HG02840 (cell line): ENCODE results near the gene RNPS1.
"Not testable (repeated sequence)": the region's sequence is repeated elsewhere in the genome, so short reads cannot be mapped to it uniquely, and the experiment has no call there.

Experiments used
- ATAC-seq: cut with Tn5 transposase; IDR thresholded peaks from one replicate; pipeline ENCODE4 v1.9.1; 2021; ENCODE audit warnings: mild to moderate bottlenecking, moderate library complexity, moderate number of reproducible peaks; ENCODE audit not compliant: unreplicated experiment, low FRiP score

The RNPS1 gene

DNA sequence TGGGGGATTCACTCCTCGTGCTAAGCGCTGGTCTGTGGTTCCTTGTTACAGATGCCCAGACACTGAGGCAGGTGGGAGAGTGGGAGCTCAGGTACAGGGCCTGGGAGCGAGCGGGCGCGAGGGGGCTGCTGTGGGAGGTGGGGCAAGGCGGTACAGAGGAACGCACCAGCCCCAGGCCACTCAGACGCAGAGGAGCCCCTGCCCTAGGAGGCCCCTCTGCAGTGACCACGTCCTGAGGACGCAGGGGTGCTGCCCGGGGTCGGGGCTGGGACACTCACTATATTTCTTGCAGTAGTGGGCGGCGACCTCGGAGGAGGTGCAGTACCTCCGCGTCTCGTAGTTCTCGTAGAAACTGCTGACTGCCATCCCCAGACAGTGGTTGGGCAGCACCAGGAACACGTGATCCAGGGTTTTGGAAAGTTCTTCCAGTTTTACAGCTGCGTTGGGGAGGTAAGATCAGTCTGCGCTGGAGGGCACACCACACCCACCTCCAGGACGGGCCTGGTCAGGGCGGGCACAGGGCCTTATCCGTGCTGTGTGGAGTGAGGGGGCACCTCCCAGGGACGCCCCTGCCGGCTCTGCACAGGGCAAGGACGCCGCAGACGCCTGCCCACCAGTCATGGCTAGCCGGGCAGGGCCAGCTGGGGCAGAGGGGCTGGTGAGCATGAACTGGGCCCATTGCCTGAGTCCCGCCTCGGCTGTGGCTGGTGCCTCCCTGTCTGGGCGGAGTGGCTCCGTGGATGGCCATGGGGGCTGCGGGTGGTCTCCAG, 16.3 kb upstream of the RNPS1 start:
- ATAC-seq, result no peak

DNA sequence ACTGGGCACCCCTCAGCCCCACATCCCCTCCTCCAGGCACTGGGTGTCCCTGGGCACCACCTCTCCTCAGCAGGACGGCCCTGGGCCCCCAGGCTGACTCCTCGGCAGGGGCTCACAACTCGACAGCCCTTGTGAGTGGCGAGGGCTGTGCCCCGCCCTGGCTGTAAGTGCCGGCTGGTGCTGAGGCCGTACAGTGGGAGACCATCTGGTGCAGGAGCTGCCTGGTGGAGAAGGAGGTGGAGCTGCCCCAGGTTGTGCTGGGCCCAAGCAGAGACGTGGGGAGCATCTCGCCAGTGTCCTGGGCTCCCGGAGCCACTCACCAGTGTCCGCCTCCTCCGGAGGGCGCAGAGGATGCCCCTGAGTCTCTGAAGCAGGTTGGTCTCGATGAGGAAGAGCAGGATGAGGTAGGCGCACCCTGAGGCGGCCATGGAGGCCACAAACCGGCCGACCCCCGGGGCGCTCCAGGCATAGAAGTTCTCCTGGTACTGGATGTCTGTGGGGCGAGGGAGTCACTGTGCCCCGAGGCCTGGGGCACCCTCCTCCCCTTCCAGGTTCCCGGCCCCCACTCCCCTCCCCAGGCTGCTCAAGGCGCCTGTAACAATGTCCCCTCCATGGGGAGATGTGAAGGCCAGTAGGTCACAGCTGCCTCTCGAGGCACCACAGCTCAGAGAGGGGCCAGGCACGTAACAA, 15.1 kb upstream of the RNPS1 start:
- no peak for ATAC-seq

DNA sequence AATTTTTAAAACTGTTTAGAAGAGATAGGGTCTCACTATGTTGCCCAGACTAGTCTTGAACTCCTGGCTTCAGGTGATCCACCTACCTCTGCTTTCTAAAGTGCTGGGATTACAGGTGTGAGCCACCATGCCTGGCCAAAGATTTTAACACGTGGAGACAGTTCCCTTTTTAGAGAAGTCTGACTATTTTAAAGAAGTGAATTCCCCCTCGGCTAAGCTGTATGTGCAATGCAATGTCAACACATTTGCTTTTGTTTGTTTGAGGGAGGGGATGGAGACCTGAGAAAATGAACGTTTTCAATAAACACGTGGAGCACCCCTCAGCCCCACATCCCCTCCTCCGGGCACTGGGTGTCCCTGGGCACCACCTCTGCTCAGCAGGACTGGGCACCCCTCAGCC, 14.3 kb upstream of the RNPS1 start:
- no peak for ATAC-seq

DNA sequence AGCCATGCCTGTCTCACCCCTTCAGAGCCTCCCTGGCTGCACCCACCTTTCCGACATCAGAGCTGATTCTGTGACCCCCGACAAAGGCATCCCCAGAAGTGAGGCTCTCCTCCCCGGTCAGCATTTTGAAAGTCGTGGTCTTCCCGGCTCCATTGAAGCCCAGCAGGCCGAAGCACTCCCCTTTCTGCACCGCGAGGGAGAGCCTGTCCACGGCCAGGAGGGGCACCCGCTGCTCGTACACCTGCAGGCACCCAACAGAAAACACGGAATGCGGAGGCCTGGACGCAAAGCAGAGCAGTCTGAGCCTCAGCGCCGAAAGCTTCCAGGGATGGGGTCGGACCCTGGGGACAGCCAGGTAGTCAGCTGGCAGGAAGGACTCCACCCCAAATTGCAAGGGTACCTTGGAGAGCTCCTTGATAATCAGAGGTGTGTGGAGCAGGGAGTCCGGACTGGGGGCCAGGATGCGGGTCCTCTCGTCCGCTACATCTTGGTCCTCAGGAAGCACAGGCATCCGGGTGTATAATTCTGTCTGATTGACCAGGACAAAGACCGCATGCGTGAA, 13.1 kb upstream of the RNPS1 start:
- ATAC-seq, result no peak

DNA sequence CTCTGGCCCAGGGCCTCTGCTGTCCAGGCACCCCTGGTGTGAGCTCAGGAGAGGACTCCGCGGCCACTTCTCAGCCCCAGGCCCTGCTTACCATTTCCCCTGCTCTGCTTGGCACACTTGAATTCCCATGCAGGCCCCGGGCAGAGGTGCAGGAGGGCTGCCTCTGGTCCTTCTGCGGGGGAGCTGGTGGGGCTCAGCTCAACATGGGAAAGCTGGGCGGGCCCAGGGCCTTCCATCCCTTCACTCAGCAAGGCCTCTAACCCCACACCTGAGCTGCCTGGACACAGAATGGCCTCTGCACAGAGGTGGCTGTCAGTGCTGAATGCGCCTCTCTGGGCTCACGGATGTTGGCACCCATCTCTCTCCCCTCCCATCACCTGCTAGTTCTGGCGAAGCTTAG, 12.5 kb upstream of the RNPS1 start:
- ATAC-seq, result no peak

DNA sequence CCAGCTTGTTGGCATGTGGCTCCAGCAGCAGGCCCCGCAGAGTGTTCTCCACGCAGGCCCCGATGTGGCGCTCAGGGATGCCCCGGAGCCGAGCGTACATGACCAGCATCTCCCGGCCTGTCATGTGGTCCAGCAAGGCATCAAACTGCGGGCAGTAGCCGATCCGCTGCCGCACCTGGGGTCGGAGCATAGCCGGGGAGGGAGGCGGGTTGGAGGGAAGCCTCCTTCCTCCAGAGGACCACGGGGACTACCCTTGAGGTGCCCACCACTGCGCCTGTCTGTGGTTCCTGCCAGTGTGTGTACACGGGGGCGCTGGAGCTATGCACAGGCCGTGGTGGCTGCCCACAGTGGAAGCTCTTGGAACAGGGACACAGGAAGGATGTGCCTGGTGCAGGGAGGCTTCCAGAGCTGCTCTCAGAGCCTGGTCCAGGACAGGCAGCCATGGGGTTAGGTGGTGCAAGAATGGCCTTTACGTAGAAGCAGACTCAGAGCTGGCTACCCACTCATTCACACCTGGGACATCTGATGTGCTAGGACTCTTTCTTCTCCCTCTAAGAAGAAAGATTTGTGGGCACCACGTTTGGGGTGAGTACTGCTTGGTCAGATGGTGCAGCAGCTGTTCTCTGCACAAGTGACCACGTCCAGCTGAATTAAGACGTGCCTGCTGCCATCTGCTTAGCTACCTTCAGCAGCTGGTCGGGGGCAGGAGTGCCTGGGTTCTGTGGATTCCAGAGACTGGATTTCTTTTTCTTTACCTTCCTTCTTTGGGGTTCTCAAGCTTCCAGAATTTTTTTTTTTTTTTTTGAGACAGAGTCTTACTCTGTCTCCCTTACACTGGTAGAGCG, 11.3 kb upstream of the RNPS1 start:
- no peak for ATAC-seq

DNA sequence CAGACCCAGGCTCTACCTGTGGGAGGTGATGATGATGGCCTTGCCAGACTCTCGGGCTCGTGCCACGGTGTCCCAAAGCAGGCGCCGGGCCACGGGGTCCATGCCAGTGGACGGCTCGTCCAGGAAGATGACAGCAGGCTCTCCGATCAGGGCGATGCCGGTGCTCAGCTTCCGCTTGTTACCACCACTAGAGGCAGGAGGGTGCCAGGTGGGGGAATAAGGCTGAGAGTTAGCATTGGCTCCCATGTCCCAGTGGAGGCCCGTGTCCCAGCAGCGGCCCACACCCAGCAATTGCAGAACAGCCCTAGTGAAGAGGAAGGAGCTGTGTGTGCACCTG, 10.3 kb upstream of the RNPS1 start:
- no peak for ATAC-seq

DNA sequence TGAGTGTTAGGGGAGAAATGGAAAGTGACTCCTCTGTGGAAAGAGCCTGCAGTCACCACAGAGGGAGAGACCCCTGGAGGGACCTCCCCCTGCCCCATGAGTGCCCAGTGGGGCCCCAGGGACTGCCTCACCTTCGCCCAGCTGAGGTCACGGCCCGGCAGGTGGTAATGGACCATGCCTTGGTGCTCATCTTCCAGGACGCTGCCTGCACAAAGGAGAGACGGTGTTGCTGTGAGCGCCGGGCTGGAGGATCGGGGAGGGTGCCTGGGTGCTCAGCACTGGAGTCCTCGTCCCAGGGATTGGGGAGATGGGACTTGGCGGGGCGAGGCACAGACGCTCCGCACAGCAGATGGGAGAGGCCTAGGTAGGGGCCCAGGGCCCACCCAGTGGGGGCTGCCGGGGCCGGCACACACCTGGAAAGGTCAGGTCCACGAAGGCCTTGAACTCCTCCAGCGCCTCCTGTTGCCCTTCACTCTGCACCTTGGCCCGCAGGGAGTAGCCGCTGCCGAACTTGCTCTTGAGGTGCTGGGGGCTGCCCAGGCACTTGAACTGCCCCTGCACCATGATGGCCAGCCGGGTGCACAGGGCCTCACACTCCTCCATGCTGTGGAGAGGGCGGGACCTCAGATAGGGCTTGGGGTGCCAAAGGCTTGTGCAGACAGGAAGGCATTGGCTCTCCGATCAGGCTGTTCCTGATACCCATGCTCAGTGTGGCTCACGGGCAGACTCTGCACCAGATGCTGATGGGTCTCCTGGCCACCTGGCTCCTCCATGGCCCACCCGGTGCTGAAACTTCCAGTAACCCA, 9.7 kb upstream of the RNPS1 start:
- no peak for ATAC-seq

DNA sequence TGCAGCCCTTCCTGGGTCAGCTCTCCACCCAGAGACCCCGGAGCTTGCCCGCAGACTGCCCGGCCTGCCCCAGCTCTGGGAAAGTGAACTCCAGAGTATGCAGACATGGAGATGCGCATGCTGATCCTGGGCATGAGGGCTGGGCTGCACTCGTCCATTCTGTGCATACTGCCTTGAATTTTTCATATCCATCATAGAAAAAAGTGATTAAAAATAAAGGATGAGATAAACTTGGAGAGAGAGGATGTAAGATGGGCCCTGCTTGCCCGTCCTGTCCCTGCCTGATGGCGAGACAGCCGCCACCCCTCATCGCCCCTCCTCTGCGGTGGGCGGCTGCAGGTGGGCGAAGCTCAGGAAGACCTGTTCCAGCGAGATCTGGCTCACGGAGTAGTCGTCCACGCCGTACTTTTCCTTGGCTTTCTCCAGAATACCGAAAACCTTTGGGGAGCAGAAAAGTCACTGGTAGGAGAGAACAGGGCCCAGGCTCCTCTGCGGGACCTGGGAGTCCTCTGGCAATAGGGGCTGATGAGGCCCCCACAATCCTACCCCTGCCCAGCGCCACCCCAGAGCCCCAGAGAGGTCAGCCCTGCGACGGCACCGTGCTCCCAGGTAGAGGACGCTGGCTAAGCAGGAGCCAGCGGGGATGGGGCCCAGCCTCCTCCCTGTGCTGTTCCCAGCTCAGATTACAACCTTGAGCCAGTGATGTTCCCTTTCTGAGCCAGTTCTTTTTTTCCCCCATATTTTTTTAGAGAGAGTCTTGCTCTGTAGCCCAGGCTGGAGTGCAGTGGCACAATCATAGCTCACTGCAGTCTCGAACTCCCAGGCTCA, 8.7 kb upstream of the RNPS1 start:
- no peak for ATAC-seq

DNA sequence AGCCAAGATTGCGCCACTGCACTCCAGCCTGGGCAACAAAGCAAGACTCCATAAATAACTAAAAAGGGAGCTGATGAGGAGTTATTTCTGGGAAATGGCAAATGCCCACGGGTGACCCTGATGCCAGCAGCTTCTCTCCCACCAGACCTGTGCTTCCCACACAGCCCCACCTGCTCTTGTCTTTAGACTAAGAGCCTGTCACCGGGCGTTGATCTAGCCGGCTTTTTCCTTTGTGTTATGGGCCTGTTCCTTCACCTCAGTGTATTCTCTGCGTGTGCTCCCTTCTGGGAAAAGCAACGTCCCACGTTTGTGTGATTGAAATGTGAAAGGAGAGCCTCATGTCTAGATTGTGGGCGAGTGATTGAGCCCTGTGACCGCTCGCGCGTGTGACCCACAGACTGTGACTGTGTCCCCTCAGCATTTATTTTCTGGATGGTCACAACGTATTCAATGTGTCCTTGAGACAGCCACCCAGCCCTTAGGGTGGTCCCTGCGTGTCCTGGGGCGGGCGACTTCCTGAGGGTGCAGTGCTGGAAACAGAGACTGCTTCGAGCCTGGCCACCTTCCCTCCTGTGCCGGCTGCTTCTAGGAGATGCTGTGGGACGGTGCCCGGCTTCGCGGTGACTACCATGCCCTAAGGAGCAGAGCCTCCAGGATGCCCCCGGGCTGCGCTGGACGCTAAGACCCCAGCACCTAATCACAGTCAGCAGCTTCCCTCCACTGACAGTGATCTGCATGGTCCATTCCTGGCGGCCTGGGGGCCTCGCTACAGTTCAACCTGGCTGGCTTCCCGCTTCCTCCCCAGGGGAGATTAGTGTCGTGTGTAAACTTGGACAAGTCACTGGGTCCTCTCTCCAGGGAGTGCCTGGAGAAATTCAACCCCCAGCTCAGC, 7.8 kb upstream of the RNPS1 start:
- no peak for ATAC-seq

DNA sequence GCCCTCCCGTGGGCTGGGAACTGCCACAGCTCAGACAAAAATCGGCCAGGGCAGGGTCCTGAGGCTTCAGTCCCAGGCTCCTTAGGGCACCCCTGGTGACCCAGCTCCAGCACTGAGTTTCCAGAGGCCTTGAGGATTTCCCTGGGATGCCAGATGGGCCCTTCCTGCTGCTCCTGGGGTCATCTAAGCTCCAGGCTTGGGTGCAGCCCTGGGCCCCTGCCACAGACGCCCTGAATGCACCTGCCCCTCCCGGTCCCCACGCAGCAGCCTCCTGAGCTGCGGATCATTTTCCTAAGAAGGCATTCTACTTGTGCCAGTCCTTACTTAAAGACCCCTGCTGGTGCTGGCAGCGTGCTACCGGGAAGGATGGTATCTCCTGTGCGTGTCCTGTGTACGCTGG, 6.0 kb upstream of the RNPS1 start:
- ATAC-seq, result no peak

DNA sequence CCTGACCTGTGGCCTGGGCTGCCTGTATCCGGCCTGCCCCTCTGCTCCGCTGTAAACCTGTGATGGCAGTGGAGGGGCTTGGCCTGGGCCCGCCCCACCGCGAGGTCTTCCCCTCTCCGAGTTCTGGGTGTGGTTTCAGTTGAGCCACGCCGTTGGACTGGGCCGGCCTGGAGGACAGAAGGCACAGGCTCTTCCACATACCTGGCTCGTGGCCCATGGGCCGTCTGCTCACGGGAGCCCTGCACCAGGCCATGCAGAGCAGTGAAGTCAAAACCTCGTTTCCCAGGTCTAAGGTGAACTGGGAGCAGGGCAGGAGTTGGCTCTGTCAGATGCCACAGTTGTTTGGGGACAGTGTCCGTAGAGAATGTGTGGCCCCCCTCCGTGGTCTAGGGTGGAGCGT, 5.6 kb upstream of the RNPS1 start:
- no peak for ATAC-seq

DNA sequence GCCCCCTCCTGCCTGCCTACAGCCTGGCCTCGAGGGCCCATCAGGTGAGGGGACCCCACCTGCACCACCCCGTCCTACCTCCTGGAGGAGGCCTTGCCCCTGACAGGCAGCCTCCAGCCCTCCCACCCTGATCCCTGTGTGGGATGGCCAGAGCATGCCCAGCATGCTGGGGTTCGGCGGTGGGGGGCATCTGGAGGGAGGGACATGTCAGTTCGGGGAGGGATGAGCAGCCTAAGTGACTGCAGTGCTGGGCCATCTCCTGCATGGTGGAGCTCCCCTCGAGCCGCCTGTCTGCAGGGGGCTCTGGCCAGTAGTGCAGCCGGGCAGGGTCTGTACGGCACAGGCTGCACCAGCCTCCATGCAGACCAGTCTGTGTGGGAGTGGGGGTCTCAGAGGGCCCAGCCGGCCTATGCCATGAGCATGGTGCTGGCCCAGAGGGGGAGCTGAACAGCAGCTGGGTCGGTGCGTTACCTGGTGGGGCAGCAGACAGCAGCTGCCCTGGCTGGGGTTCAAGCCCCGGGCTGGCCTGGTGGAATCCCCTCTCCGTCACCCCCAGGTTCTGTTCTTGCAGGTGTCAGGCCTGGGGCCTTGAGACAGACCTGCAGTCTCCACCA, 4.0 kb upstream of the RNPS1 start:
- no peak for ATAC-seq

DNA sequence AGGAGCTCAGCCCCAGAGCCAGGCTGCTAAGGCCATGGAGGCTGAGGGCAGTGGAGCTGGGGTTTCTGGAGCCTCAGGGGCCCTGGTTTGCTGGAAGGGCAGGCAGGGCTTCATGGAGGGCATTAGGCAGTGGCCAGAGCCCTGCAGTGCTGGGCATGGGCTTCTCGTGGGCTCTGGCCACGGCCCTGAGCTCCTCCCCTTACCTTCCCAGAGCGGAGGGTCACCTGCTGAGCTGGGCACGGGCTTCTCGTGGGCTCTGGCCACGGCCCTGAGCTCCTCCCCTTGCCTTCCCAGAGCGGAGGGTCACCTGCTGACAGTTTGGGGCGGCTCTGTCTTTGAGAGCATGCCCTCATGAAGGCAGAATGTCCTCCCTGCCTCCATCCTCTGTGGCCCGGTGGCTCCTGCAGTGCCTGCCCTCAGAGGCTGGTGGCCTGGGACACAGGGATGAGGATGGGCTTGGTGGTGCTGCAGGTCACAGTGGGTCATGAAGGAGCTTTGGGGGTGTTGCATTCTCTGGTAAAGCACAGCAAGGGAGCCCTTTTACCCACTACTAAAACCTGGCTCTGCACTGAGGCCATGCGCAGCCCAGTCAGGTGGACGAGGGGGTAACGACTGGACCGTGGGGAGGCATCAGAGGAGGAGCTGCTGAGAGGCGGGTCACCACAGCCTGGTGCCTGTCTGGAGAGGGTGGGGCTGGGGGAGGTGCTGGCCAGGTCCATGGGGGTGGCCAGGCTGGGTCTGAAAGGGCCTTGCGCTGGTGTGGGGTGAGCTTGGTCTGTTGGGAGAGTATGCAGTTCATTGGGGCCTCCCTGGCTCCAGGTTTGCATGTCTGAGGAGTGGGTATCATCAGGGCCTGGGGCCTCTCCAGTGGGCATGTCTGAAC, 2.9 kb upstream of the RNPS1 start:
- no peak for ATAC-seq

DNA sequence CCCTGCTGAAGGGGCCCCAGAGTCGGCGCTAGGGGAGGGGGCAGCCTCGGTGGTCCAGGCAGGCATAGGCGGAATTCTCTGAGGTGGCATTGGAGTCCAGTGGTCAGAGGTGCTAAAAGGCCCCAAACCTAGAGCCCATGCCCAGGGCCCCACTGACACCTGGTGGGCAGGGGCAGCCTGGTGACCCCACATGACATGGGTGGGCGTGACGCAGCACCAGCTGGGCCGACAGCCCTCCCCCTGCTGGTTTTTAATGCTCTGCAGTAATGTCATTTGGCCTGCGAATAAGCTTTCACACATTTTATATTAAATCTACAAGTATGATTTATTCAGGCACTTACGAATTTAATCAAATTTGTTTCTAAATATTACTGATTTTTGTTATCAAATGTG, 2.1 kb upstream of the RNPS1 start:
- no peak for ATAC-seq

DNA sequence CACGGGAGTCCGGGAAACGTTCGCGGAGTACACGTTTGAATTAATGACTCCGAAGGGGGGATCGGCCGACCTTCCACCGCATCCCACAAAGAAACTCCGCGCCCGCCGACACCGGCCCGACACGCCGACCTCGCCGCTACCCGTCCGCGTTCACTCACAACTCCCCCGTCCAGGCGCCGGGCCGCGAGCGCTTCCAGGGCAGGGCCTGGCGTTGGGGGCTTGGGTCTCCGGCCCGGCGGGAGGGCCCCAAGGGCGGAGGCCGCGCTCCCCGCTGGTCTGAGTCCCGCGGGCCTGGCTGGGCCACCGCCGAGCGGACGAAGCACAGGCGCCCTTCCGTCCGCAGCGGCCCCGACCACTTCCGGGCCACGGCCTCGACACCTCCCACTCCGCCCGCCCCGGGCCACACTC, 417 bp downstream of the RNPS1 start:
- ATAC-seq, result peak; percentile 61

DNA sequence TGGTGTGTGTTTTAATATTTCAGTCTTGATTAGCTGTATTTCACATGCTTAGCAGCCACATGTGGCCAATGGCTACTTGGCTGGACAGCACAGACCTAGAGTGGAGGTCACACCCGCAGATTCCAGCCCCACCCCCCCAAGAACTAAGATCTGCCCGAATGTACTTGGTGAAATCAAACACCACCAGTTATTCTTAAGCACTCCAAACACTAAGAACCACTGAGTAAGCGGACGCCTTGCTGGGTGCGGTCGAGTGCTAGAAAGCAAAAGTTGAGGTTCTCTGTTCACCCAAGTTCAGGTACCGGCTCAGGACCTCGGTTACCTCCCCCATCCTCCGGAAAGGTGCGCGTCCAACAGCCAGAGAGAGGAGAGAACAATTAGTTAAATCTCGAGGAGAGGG, 1.0 kb downstream of the RNPS1 start:
- not testable (repeated sequence) for ATAC-seq
